Right lobe of liver (tissue), 6 donors: ENCODE measurements around the gene CAB39L. TPM values are rescaled to one million over a fixed set of nuclear protein-coding genes. Genes with fewer than 3 reads are reported as not detected.

Experiments used
- ATAC-seq, 4 donors: fragments of 200-7000 bp; cut with Tn5 transposase; one replicate each; pipeline ENCODE4 v1.9.1; 2020; ENCODE audit warnings: mild to moderate bottlenecking in 4 of 4, moderate library complexity in 4 of 4
- DNase-seq, 3 donors: peaks; one replicate each; pipeline ENCODE4 v3.0.0-alpha.2; 2020
- H3K27ac ChIP-seq, 3 donors: fragments of 200-600 bp; one replicate each; pipeline ENCODE4 v1.8.0; 2022
- H3K27me3 ChIP-seq, 2 donors: fragments of 200-600 bp; one replicate each; pipeline ENCODE4 v1.8.0; 2022
- H3K36me3 ChIP-seq, 4 donors: fragments of 200-600 bp; sonication (generic) in 1 of 4; one replicate each; pipeline versions ENCODE4 v1.5.1 to v1.8.0; 2017 to 2022; ENCODE audit warnings: control low read depth in 1 of 4
- H3K4me1 ChIP-seq, 4 donors: fragments of 200-600 bp; sonication (generic) in 1 of 4; one replicate each; pipeline versions ENCODE4 v1.5.1 to v1.8.0; 2017 to 2022; ENCODE audit warnings: control low read depth in 1 of 4
- H3K4me3 ChIP-seq, 3 donors: fragments of 200-600 bp; one replicate each; pipeline ENCODE4 v1.8.0; 2022
- H3K9me3 ChIP-seq, 4 donors: fragments of 200-600 bp; sonication (generic) in 1 of 4; one replicate each; pipeline versions ENCODE4 v1.5.1 to v1.8.0; 2017 to 2022; ENCODE audit warnings: control low read depth in 1 of 4
- CTCF ChIP-seq, 4 donors: fragments of 200-600 bp in 3 of 4; fragments of 450-650 bp in 1 of 4; IDR thresholded peaks; one replicate each; pipeline versions ENCODE4 v1.5.1 to v1.8.0; 2016 to 2022; ENCODE audit warnings: antibody characterized with exemption in 4 of 4, mild to moderate bottlenecking in 2 of 4
- POLR2A ChIP-seq: fragments of 450-650 bp; IDR thresholded peaks from one replicate; pipeline ENCODE4 v1.6.1; 2017; ENCODE audit warnings: antibody characterized with exemption, mild to moderate bottlenecking
- WGBS: methylation state at CpG from one replicate; pipeline ENCODE4 v1.1.6; 2018; ENCODE audit warnings: low coverage, low lambda C conversion rate; ENCODE audit not compliant: insufficient coverage; ENCODE audit errors: missing lambda C conversion rate; 5-methylcytosine and 5-hydroxymethylcytosine counted together
- intact Hi-C, 2 donors: fragments of 100-400 bp; cut with DNase I; formaldehyde crosslinking; loops; one replicate each; pipeline versions ENCODE4 v1.11.2 to v1.14.1; 2022
- total RNA-seq, 6 experiments: library from RNA; depleted of rRNA in 2 of 6; stranded (reverse); fragments of >200 nt in 2 of 6; fragmentation: NEBNext Ultra II Directional in 3 of 6; extraction: Animal tissue kit (Norgen Biotek cat#: 25700) in 3 of 6; gene quantifications; one replicate each; pipeline versions ENCODE4 v1.1.0 to v1.2.4, GENCODE V29; 2016 to 2023
- donor health status: DM: no; HTN: yes; CAD: no.
- donor health status: DM: no; HTN: no; CAD: no.
- donor health status: DM: no; HTN: no; CAD: no.
- donor health status: DM: no; HTN: yes; CAD: no.
- donor health status: DM: no; HTN: yes; CAD: no.

CAB39L gene
- total RNA-seq, 6 experiments from 2014 or later, result 1.9 to 4.1 (median 2.8) TPM

- H3K9me3 ChIP-seq, result no peaks in the 10 kb centered on the region
- H3K4me1 ChIP-seq, result no peaks in the 10 kb centered on the region
- no peak overlapping the region for H3K27ac ChIP-seq
- TF ChIP-seq CTCF (IDR thresholded peaks at IDR 0.05) (no peak), POLR2A (no peak)
- no peaks in the 10 kb centered on the region for H3K36me3 ChIP-seq
- WGBS, result 66% methylated on average over 2 of the region's 2 CpGs
- H3K4me3 ChIP-seq, result no peak overlapping the region
- ATAC-seq (no peak), DNase-seq (no peak)
- intact Hi-C loops, result loop anchor here (10.0 kb wide), 1 partner anchor 145 kb away; no protein-coding TSS in a partner anchor
- no peaks in the 10 kb centered on the region for H3K27me3 ChIP-seq
These were observed 4.3 kb downstream of the CAB39L start for GRCh38 chr13:49439609-49440008.

- TF ChIP-seq CTCF (IDR thresholded peaks at IDR 0.05) (no peak), POLR2A (no peak)
- Histone ChIP-seq H3K4me3 (no peak overlapping the region), H3K4me1 (no peaks in the 10 kb centered on the region), H3K27ac (no peak overlapping the region), H3K9me3 (no peaks in the 10 kb centered on the region), H3K27me3 (no peaks in the 10 kb centered on the region), H3K36me3 (no peaks in the 10 kb centered on the region)
- no peak for ATAC-seq
- 65% methylated on average over 7 of the region's 7 CpGs for WGBS
- intact Hi-C loops, result loop anchor here in 1 of 2 donors (10.0 kb wide), 1 partner anchor 143 kb away; no protein-coding TSS in a partner anchor
- no peak for DNase-seq
These were observed 6.2 kb downstream of the CAB39L start for GRCh38 chr13:49437705-49438104.

GRCh38 chr13:49436890-49437289, 7.0 kb downstream of the CAB39L start:
- intact Hi-C loops, result loop anchor here in 1 of 2 donors (10.0 kb wide), 1 partner anchor 142 kb away; no protein-coding TSS in a partner anchor
- WGBS, result 56% methylated on average over 3 of the region's 3 CpGs

GRCh38 chr13:49435992-49436391, 7.9 kb downstream of the CAB39L start:
- no peaks in the 10 kb centered on the region for H3K4me1 ChIP-seq
- no peak for TF ChIP-seq CTCF (IDR thresholded peaks at IDR 0.05)
- no peak for TF ChIP-seq POLR2A
- H3K27ac ChIP-seq, result no peak overlapping the region
- 85% methylated on average over 1 of the region's 1 CpG for WGBS
- ATAC-seq (no peak), DNase-seq (no peak)
- no peaks in the 10 kb centered on the region for H3K36me3 ChIP-seq
- no peaks in the 10 kb centered on the region for H3K27me3 ChIP-seq
- H3K4me3 ChIP-seq, result no peak overlapping the region
- no peaks in the 10 kb centered on the region for H3K9me3 ChIP-seq
- intact Hi-C loops, result loop anchor here in 1 of 2 donors (10.0 kb wide), 1 partner anchor 141 kb away; no protein-coding TSS in a partner anchor

More at GRCh38 chr13:49436890-49437289, 7.0 kb downstream of the CAB39L start:
- no peak for TF ChIP-seq POLR2A
- peak in 3 of 4 donors; percentile 12 to 25 (median 21) for TF ChIP-seq CTCF (IDR thresholded peaks at IDR 0.05)
- Histone ChIP-seq H3K4me1 (no peaks in the 10 kb centered on the region), H3K27ac (no peak overlapping the region), H3K4me3 (no peak overlapping the region), H3K27me3 (no peaks in the 10 kb centered on the region), H3K36me3 (no peaks in the 10 kb centered on the region), H3K9me3 (no peaks in the 10 kb centered on the region)
- DNase-seq, result no peak
- peak; percentile 46 to 81 (median 58) for ATAC-seq
